IMR-90 (cell line): ENCODE results near the gene SPATA9. TPM values are rescaled to one million over a fixed set of nuclear protein-coding genes. Genes with fewer than 3 reads are reported as not detected.
A peak's percentile ranks its signal among the peaks of the same experiment; 100 is the strongest.

ENCODE experiments used
- polyA plus RNA-seq, 3 experiments: library from polyadenylated mRNA; depleted of rRNA; stranded (reverse); fragments of >200 nt; gene quantifications; 2 replicates each; pipeline ENCODE4 v1.2.3, GENCODE V29; 2012; ENCODE audit warnings: low replicate concordance in 1 of 3
- total RNA-seq: library from RNA; depleted of rRNA; stranded (reverse); fragments of >200 nt; gene quantifications from 2 replicates; pipeline ENCODE4 v1.2.3, GENCODE V29; 2012
- TF ChIP-seq, protein P1 (sequence below): conservative IDR thresholded peaks from 2 replicates; pipeline ENCODE4 v1.5.1; 2012; ENCODE audit warnings: mild to moderate bottlenecking, low read depth, low read length, improper control_type of control experiment

SPATA9 gene
- total and polyA plus RNA-seq, 2 of the 4 experiments (the other 2 are of a cell fraction) = 0.72 to 0.86 TPM

DNA sequence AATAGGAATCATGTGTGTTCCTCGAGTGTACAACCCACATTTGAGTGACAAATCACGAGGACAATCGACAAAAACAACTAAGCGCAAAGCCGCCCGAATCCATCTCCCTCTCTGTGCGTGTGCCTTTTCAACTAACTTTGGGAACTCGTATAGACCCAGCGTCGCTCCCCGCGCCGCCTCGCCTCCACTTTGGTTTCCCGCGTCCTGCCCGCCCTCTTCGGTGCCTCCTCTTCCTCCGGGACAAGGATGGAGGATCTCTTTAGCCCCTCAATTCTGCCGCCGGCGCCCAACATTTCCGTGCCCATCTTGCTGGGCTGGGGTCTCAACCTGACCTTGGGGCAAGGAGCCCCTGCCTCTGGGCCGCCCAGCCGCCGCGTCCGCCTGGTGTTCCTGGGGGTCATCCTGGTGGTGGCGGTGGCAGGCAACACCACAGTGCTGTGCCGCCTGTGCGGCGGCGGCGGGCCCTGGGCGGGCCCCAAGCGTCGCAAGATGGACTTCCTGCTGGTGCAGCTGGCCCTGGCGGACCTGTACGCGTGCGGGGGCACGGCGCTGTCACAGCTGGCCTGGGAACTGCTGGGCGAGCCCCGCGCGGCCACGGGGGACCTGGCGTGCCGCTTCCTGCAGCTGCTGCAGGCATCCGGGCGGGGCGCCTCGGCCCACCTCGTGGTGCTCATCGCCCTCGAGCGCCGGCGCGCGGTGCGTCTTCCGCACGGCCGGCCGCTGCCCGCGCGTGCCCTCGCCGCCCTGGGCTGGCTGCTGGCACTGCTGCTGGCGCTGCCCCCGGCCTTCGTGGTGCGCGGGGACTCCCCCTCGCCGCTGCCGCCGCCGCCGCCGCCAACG is 62.5 kb downstream of the SPATA9 start, which contains the start of gene GPR150 (continued):
- TF ChIP-seq, protein P1, sequence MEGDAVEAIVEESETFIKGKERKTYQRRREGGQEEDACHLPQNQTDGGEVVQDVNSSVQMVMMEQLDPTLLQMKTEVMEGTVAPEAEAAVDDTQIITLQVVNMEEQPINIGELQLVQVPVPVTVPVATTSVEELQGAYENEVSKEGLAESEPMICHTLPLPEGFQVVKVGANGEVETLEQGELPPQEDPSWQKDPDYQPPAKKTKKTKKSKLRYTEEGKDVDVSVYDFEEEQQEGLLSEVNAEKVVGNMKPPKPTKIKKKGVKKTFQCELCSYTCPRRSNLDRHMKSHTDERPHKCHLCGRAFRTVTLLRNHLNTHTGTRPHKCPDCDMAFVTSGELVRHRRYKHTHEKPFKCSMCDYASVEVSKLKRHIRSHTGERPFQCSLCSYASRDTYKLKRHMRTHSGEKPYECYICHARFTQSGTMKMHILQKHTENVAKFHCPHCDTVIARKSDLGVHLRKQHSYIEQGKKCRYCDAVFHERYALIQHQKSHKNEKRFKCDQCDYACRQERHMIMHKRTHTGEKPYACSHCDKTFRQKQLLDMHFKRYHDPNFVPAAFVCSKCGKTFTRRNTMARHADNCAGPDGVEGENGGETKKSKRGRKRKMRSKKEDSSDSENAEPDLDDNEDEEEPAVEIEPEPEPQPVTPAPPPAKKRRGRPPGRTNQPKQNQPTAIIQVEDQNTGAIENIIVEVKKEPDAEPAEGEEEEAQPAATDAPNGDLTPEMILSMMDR = 0 out of 2 replicates have a peak, but pooled peaks have one; percentile 15
